Activated CD8-positive, alpha-beta T cell treated with anti-CD3 and anti-CD28 coated beads for 36 hours (primary cell): ENCODE data around the gene EIF4A2. TPM values are rescaled to one million over a fixed set of nuclear protein-coding genes. Genes with fewer than 3 reads are reported as not detected.

Source experiments
- ATAC-seq: fragments of 200-7000 bp; cut with Tn5 transposase; one replicate; pipeline ENCODE4 v1.10.0; 2021; ENCODE audit warnings: mild to moderate bottlenecking, moderate library complexity
- CTCF ChIA-PET: fragments of 350-600 bp; sonication (Branson Sonifier 250); formaldehyde crosslinking; loops from one replicate; lab custom pipeline; 2021; ENCODE audit warnings: antibody characterized with exemption; lab: Charles Lee
- POLR2A ChIA-PET: fragments of 350-600 bp; sonication (Branson Sonifier 250); formaldehyde crosslinking; loops from one replicate; lab custom pipeline; 2021; ENCODE audit warnings: antibody characterized with exemption; lab: Charles Lee
- DNase-seq: peaks from one replicate; pipeline ENCODE4 v3.0.0-alpha.2; 2020
- H3K27ac Mint-ChIP-seq: one replicate; pipeline ENCODE4 v1.8.0; 2021; ENCODE audit warnings: mild to moderate bottlenecking, mixed read lengths
- H3K27me3 Mint-ChIP-seq: one replicate; pipeline ENCODE4 v1.8.0; 2021; ENCODE audit warnings: mixed read lengths
- H3K36me3 Mint-ChIP-seq: one replicate; pipeline ENCODE4 v1.8.0; 2021; ENCODE audit warnings: low read depth, mixed read lengths
- H3K4me1 Mint-ChIP-seq: one replicate; pipeline ENCODE4 v1.8.0; 2021; ENCODE audit warnings: low read depth, mixed read lengths
- H3K4me3 Mint-ChIP-seq: one replicate; pipeline ENCODE4 v1.8.0; 2021; ENCODE audit warnings: mild to moderate bottlenecking, moderate library complexity, mixed read lengths
- H3K9me3 Mint-ChIP-seq: one replicate; pipeline ENCODE4 v1.8.0; 2021; ENCODE audit warnings: mixed read lengths
- intact Hi-C: fragments of 100-400 bp; cut with micrococcal nuclease; formaldehyde crosslinking; loops from one replicate; pipeline ENCODE4 v1.10.0; 2022
- microRNA-seq: library from miRNA; unstranded; fragments of <30 nt; microRNA quantifications from one replicate; pipeline ENCODE4 v1.2.0, GENCODE V29; 2022; ENCODE audit warnings: borderline microRNAs expressed, borderline replicate concordance
- total RNA-seq, 2 experiments: library from RNA; stranded (reverse); gene quantifications; one replicate each; pipeline ENCODE4 v1.2.3, GENCODE V29; 2021
- TF ChIP-seq, protein P1 (sequence below): fragments of 200-600 bp; IDR thresholded peaks from one replicate; pipeline ENCODE4 v1.8.0; 2022; ENCODE audit warnings: antibody characterized with exemption, mild to moderate bottlenecking

Gene EIF4A2
- total RNA-seq, 2 experiments from 2014 or later: 450 to 466 TPM

DNA sequence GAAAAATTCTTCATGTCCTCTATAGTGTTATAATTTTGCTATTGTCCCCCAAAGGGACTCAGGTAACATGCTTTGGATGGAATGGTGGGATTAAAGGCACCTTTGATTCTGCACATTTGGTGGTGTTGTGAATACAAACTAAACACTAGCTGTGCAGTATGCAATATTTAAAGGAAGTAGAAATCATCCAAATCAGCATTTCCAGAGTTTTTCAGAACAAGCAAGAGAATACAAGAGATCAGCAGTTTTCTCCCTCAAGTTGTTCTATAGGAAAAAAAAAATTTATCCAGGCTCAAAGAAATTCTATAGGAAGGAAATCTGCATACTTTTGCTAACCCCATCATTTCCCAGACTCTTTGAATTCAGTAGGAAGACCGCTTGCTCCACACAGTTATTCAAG, 48.9 kb downstream of the EIF4A2 start:
- Mint-ChIP-seq H3K9me3 (no peaks in the 10 kb centered on the region), H3K27me3 (peaks cover 35% of the 10 kb centered on the region), H3K4me3 (no peak overlapping the region), H3K27ac (no peak overlapping the region), H3K36me3 (no peaks in the 10 kb centered on the region), H3K4me1 (peaks cover 8% of the 10 kb centered on the region)
- no peak for ATAC-seq
- CTCF ChIA-PET: interaction anchor here (1.6 kb wide), 1 partner anchor 17 kb away, joined by 6 read pairs; no protein-coding TSS in a partner anchor
- DNase-seq: no peak
- POLR2A ChIA-PET: no interaction called here
- intact Hi-C loops: no loop called here
- TF ChIP-seq, protein P1, sequence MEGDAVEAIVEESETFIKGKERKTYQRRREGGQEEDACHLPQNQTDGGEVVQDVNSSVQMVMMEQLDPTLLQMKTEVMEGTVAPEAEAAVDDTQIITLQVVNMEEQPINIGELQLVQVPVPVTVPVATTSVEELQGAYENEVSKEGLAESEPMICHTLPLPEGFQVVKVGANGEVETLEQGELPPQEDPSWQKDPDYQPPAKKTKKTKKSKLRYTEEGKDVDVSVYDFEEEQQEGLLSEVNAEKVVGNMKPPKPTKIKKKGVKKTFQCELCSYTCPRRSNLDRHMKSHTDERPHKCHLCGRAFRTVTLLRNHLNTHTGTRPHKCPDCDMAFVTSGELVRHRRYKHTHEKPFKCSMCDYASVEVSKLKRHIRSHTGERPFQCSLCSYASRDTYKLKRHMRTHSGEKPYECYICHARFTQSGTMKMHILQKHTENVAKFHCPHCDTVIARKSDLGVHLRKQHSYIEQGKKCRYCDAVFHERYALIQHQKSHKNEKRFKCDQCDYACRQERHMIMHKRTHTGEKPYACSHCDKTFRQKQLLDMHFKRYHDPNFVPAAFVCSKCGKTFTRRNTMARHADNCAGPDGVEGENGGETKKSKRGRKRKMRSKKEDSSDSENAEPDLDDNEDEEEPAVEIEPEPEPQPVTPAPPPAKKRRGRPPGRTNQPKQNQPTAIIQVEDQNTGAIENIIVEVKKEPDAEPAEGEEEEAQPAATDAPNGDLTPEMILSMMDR: no peak

Small RNAs within 50 kb of the gene (microRNA-seq; reads per million reads assigned to microRNA genes)
- 55.1 reads per million, percentile 61 among the genes with 10 or more reads in this experiment for gene MIR1248

Other genes starting within 250 kb of the EIF4A2 start
- gene CRYGS, start 239.2 kb upstream of the EIF4A2 start, total RNA-seq: 1 to 10 TPM; 1.4 to 2.6 TPM
- gene TBCCD1, start 216.2 kb upstream of the EIF4A2 start, total RNA-seq: 10 to 100 TPM in 1 of 2 experiments, 1 to 10 TPM in 1; 9.8 to 10.8 TPM
- gene DNAJB11, start 212.9 kb upstream of the EIF4A2 start, total RNA-seq: 10 to 100 TPM; 30.0 to 31.5 TPM
- gene AHSG, start 170.5 kb upstream of the EIF4A2 start, total RNA-seq: not detected
- not detected for gene FETUB, start 143.2 kb upstream of the EIF4A2 start, total RNA-seq
- not detected for gene HRG, start 117.6 kb upstream of the EIF4A2 start, total RNA-seq
- gene KNG1, start 66.2 kb upstream of the EIF4A2 start, total RNA-seq: not detected
- gene RFC4, start 22.9 kb downstream of the EIF4A2 start, total RNA-seq: 100 to 1,000 TPM; 110 to 125 TPM
- not detected for gene ADIPOQ, start 59.1 kb downstream of the EIF4A2 start, total RNA-seq
- gene ST6GAL1, start 146.9 kb downstream of the EIF4A2 start, total RNA-seq: 10 to 100 TPM; 84.6 to 99.2 TPM